ENCODE results near the gene CACNA1D.

DNA sequence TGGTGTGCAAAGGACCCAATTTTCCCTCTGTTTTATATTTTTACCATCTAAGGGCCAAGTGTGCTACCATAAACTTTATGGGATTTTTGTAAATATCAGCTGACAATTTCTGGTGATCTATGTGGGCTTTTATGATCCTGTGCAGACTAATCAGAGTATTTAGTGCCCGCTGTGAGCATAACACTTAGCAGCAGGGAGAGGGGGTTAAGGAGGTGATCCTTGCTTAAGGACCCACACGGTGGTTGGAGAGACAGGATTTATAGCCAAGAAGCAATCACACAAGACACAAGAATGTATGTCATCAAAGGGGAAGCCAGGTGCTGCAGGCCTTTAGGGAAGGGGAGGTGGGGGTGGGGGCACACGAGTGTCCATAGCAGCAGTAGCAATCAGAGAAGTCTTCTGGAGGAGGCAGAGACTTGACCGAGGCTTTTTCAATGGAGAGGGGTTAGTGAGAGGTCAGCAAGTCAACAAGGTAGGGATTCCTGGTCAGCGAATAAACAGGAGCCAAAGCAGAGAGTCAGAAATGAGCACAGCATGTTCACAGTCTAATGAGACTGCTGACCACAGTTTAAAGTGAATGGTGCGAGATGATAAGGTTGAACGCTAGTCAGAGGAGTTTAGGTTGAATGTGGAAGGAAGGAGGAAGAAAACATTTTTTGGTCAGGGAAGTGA lies 4.5 kb upstream of the CACNA1D start:
- TF ChIP-seq, protein P1, sequence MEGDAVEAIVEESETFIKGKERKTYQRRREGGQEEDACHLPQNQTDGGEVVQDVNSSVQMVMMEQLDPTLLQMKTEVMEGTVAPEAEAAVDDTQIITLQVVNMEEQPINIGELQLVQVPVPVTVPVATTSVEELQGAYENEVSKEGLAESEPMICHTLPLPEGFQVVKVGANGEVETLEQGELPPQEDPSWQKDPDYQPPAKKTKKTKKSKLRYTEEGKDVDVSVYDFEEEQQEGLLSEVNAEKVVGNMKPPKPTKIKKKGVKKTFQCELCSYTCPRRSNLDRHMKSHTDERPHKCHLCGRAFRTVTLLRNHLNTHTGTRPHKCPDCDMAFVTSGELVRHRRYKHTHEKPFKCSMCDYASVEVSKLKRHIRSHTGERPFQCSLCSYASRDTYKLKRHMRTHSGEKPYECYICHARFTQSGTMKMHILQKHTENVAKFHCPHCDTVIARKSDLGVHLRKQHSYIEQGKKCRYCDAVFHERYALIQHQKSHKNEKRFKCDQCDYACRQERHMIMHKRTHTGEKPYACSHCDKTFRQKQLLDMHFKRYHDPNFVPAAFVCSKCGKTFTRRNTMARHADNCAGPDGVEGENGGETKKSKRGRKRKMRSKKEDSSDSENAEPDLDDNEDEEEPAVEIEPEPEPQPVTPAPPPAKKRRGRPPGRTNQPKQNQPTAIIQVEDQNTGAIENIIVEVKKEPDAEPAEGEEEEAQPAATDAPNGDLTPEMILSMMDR (conservative IDR thresholded peaks at IDR 0.05): no peak
- no peak for TF ChIP-seq ZFX (IDR thresholded peaks at IDR 0.05)

All from C4-2B (cell line).